ENCODE data around the gene TMEM94. TPM values are rescaled to one million over a fixed set of nuclear protein-coding genes. Genes with fewer than 3 reads are reported as not detected.
"Not testable (repeated sequence)": the region's sequence is repeated elsewhere in the genome, so short reads cannot be mapped to it uniquely, and the experiment has no call there.

TMEM94 gene
- total RNA-seq, 1 experiment from 2014 or later: 61.4 TPM

GRCh38 chr17:75518983-75519537 lies 62.6 kb downstream of the TMEM94 start:
- 0 out of 5 replicates have a peak overlapping the region, but pooled peaks of 1 of the 2 experiments have one; percentile 30 for H3K4me3 Mint-ChIP-seq
- peaks cover 15 to 18% of the 10 kb centered on the region in 2 experiments for H3K4me1 Mint-ChIP-seq

GRCh38 chr17:75520413-75520812 lies 64.0 kb downstream of the TMEM94 start:
- H3K23me2 ChIP-seq (ENCODE audit: insufficient read length, low read depth, low read length, poor library complexity, severe bottlenecking); H2BK15ac ChIP-seq (ENCODE audit: low read depth, low read length); H3T11ph ChIP-seq (ENCODE audit: low read length); H3K27me3 Mint-ChIP-seq (ENCODE audit: low read depth); H3K18ac ChIP-seq (ENCODE audit: insufficient read length, low read depth, low read length); DNase-seq; H2BK5ac ChIP-seq (ENCODE audit: insufficient read length, low read length); H4K20me1 ChIP-seq (ENCODE audit: control insufficient read depth, insufficient read depth, insufficient read length); H3K27ac Mint-ChIP-seq; H3K9me3 ChIP-seq (ENCODE audit: control insufficient read depth, low read depth, low read length); H3K4ac ChIP-seq (ENCODE audit: low read depth, low read length); H3K23ac ChIP-seq (ENCODE audit: insufficient read length, low read depth, low read length); H3K4me2 ChIP-seq (ENCODE audit: insufficient read depth, insufficient read length, low read length); H2BK120ac ChIP-seq (ENCODE audit: low read depth, low read length, poor library complexity, severe bottlenecking); H3K4me3 Mint-ChIP-seq; H3K9ac ChIP-seq (ENCODE audit: extremely low read depth, insufficient read length, low read length); H3K14ac ChIP-seq (ENCODE audit: insufficient read depth, low read length); H3K27ac ChIP-seq (ENCODE audit: insufficient read length, low read depth, low read length); H3K27me3 ChIP-seq (ENCODE audit: insufficient read depth, low read length); H2AFZ ChIP-seq (ENCODE audit: low read length); H2AK5ac ChIP-seq (ENCODE audit: insufficient read length, low read length); H4K91ac ChIP-seq (ENCODE audit: insufficient read length, low read depth, low read length); H4K5ac ChIP-seq (ENCODE audit: insufficient read length, low read depth, low read length); H4K8ac ChIP-seq (replicated peaks; ENCODE audit: insufficient read length, low read depth, low read length); H3K9me3 Mint-ChIP-seq; H3K4me1 ChIP-seq (ENCODE audit: insufficient read depth, low read length); H3K79me1 ChIP-seq (ENCODE audit: insufficient read depth, low read depth, low read length, poor library complexity, severe bottlenecking); H2BK12ac ChIP-seq (ENCODE audit: insufficient read length, low read depth, low read length); H3K56ac ChIP-seq (ENCODE audit: insufficient read length, low read depth, low read length); H2BK20ac ChIP-seq (ENCODE audit: low read depth, low read length, poor library complexity, severe bottlenecking); H3K79me2 ChIP-seq (ENCODE audit: insufficient read depth, low read length): not testable (repeated sequence)
- Mint-ChIP-seq H3K4me1 (peaks cover 20 to 23% of the 10 kb centered on the region in 2 experiments), H3K36me3 (ENCODE audit: insufficient read depth in 1 of 3, low read depth in 3 of 3) (peaks cover 12 to 56% (median 53%) of the 10 kb centered on the region in 3 experiments; a peak in 6 of 7 replicates)
- WGBS (ENCODE audit: extremely low coverage, insufficient read length, low lambda C conversion rate): no CpG with 5 or more reads among the region's 8 CpGs

More at GRCh38 chr17:75518983-75519537, 62.6 kb downstream of the TMEM94 start:
- no peaks in the 10 kb centered on the region for H3K9me3 ChIP-seq (ENCODE audit: control insufficient read depth, low read depth, low read length)
- H3K56ac ChIP-seq (ENCODE audit: insufficient read length, low read depth, low read length): no peak overlapping the region
- H3K27ac ChIP-seq (ENCODE audit: insufficient read length, low read depth, low read length): no peak overlapping the region
- H3T11ph ChIP-seq (ENCODE audit: low read length): no peak overlapping the region
- no peaks in the 10 kb centered on the region; the same call in 1 of the 2 replicates for H3K79me2 ChIP-seq (ENCODE audit: insufficient read depth, low read length)
- H2BK5ac ChIP-seq (ENCODE audit: insufficient read length, low read length): no peak overlapping the region
- H3K18ac ChIP-seq (ENCODE audit: insufficient read length, low read depth, low read length): no peak overlapping the region
- no peak overlapping the region for H3K4me2 ChIP-seq (ENCODE audit: insufficient read depth, insufficient read length, low read length)
- no peak overlapping the region for H2AK5ac ChIP-seq (ENCODE audit: insufficient read length, low read length)
- H2BK120ac ChIP-seq (ENCODE audit: low read depth, low read length, poor library complexity, severe bottlenecking): no peak overlapping the region
- no peaks in the 10 kb centered on the region for H3K9me3 Mint-ChIP-seq
- H3K79me1 ChIP-seq (ENCODE audit: insufficient read depth, low read depth, low read length, poor library complexity, severe bottlenecking): no peaks in the 10 kb centered on the region
- no peak overlapping the region for H2BK12ac ChIP-seq (ENCODE audit: insufficient read length, low read depth, low read length)
- DNase-seq: no peak
- H2BK20ac ChIP-seq (ENCODE audit: low read depth, low read length, poor library complexity, severe bottlenecking): no peak overlapping the region
- H4K20me1 ChIP-seq (ENCODE audit: control insufficient read depth, insufficient read depth, insufficient read length): no peaks in the 10 kb centered on the region
- no peaks in the 10 kb centered on the region; the same call in 1 of the 2 replicates for H3K4me1 ChIP-seq (ENCODE audit: insufficient read depth, low read length)
- H2AFZ ChIP-seq (ENCODE audit: low read length): no peak overlapping the region
- no peak overlapping the region for H3K14ac ChIP-seq (ENCODE audit: insufficient read depth, low read length)
- H3K27me3 ChIP-seq (ENCODE audit: insufficient read depth, low read length): no peaks in the 10 kb centered on the region
- no peak overlapping the region for H3K4ac ChIP-seq (ENCODE audit: low read depth, low read length)
- H3K23me2 ChIP-seq (ENCODE audit: insufficient read length, low read depth, low read length, poor library complexity, severe bottlenecking): peaks cover 8% of the 10 kb centered on the region
- no peak overlapping the region for H3K9ac ChIP-seq (ENCODE audit: extremely low read depth, insufficient read length, low read length)
- no peak overlapping the region for H3K23ac ChIP-seq (ENCODE audit: insufficient read length, low read depth, low read length)
- WGBS (ENCODE audit: extremely low coverage, insufficient read length, low lambda C conversion rate): no CpG with 5 or more reads among the region's 9 CpGs
- TF ChIP-seq CTCF (conservative IDR thresholded peaks at IDR 0.05): peak; percentile 59
- no peak overlapping the region for H4K8ac ChIP-seq (replicated peaks; ENCODE audit: insufficient read length, low read depth, low read length)
- no peaks in the 10 kb centered on the region; the same call in 1 of the 2 replicates for H3K27me3 Mint-ChIP-seq (ENCODE audit: low read depth)
- no peak overlapping the region for H4K5ac ChIP-seq (ENCODE audit: insufficient read length, low read depth, low read length)
- H4K91ac ChIP-seq (ENCODE audit: insufficient read length, low read depth, low read length): no peak overlapping the region
- no peak overlapping the region for H3K27ac Mint-ChIP-seq
- H2BK15ac ChIP-seq (ENCODE audit: low read depth, low read length): no peak overlapping the region
- peaks cover 12 to 55% (median 51%) of the 10 kb centered on the region in 3 experiments; a peak in 6 of 7 replicates for H3K36me3 Mint-ChIP-seq (ENCODE audit: insufficient read depth in 1 of 3, low read depth in 3 of 3)
